HG02885 (cell line): ENCODE results near the gene KCNIP3.

Experiments used
- ATAC-seq: cut with Tn5 transposase; IDR thresholded peaks from one replicate; pipeline ENCODE4 v1.9.1; 2021; ENCODE audit warnings: mild to moderate bottlenecking; ENCODE audit not compliant: unreplicated experiment, poor library complexity

Gene KCNIP3

GRCh38 chr2:95311815-95312542 is 14.8 kb downstream of the KCNIP3 start:
- no peak for ATAC-seq

- ATAC-seq, result no peak
Observed at GRCh38 chr2:95312543-95313201, 15.5 kb downstream of the KCNIP3 start.

- ATAC-seq, result no peak
Observed at GRCh38 chr2:95313296-95314131, 16.4 kb downstream of the KCNIP3 start.

GRCh38 chr2:95314598-95314963 is 17.4 kb downstream of the KCNIP3 start:
- no peak for ATAC-seq

- ATAC-seq, result no peak
Observed at GRCh38 chr2:95314964-95315611, 17.9 kb downstream of the KCNIP3 start.

GRCh38 chr2:95315801-95316411 is 18.8 kb downstream of the KCNIP3 start:
- ATAC-seq, result no peak

GRCh38 chr2:95316466-95317122 is 19.4 kb downstream of the KCNIP3 start:
- no peak for ATAC-seq

GRCh38 chr2:95317123-95317500 is 20.0 kb downstream of the KCNIP3 start:
- ATAC-seq, result no peak

GRCh38 chr2:95317665-95318425 is 20.7 kb downstream of the KCNIP3 start:
- no peak for ATAC-seq

GRCh38 chr2:95318431-95319220 is 21.5 kb downstream of the KCNIP3 start:
- no peak for ATAC-seq

- no peak for ATAC-seq
Observed at GRCh38 chr2:95319481-95320343, 22.6 kb downstream of the KCNIP3 start.

- ATAC-seq, result no peak
Observed at GRCh38 chr2:95320344-95320712, 23.2 kb downstream of the KCNIP3 start.

- no peak for ATAC-seq
Observed at GRCh38 chr2:95320986-95321767, 24.0 kb downstream of the KCNIP3 start.

GRCh38 chr2:95323347-95324155 is 26.4 kb downstream of the KCNIP3 start:
- no peak for ATAC-seq

GRCh38 chr2:95325026-95325425 is 27.9 kb downstream of the KCNIP3 start:
- ATAC-seq, result no peak
